Thyroid gland (tissue), 4 donors: ENCODE results near the gene DOCK10.

Experiments used
- CTCF ChIP-seq, 6 experiments: fragments of 200-600 bp in 3 of 6; fragments of 450-650 bp in 3 of 6; sonication (generic) in 3 of 6; IDR thresholded peaks; one replicate each; pipeline ENCODE4 v1.5.1; 2016 to 2019; ENCODE audit warnings: antibody characterized with exemption in 6 of 6, mild to moderate bottlenecking in 2 of 6, inconsistent platforms in 1 of 6, moderate library complexity in 1 of 6
- POLR2A ChIP-seq, 2 donors: fragments of 450-650 bp; IDR thresholded peaks; one replicate each; pipeline ENCODE4 v1.6.1; 2017; ENCODE audit warnings: antibody characterized with exemption in 2 of 2, mild to moderate bottlenecking in 2 of 2, moderate library complexity in 1 of 2

DNA sequence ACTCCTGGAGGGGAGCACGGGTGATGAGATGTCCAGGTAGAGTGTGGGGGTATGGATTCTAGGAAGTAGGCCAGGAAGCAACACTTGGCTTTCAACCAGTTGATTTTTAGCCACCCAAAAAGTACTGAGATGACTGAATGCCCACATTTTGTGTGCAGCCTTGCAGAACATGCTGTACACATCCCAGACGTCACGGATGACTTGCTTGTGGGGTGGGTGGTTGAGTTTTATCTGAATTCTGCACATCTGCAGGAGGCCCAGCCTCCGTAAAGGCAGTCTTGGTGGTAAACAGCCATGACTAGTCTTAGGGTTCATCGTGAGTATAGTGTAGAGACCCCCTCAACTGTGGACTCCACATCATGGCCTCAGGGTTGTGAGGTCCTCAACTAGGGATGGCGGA, 272.8 kb downstream of the DOCK10 start:
- no peak for TF ChIP-seq CTCF (IDR thresholded peaks at IDR 0.05)
- TF ChIP-seq POLR2A (IDR thresholded peaks at IDR 0.05) = no peak
